Endodermal cell (in vitro differentiated cells): ENCODE results near the gene PLK5. TPM values are rescaled to one million over a fixed set of nuclear protein-coding genes. Genes with fewer than 3 reads are reported as not detected.

Source experiments
- DNase-seq: peaks from one replicate; pipeline ENCODE4 v3.0.0-alpha.2; 2017
- H3K27ac ChIP-seq: 2 replicates; pipeline ENCODE4 v1.5.1; 2013; ENCODE audit warnings: mild to moderate bottlenecking, low read depth, low read length, moderate library complexity
- H3K27me3 ChIP-seq: 2 replicates; pipeline ENCODE4 v1.6.1; 2013; ENCODE audit warnings: mild to moderate bottlenecking, low read length, moderate library complexity; ENCODE audit not compliant: insufficient read depth, control insufficient read depth, poor library complexity, severe bottlenecking
- H3K36me3 ChIP-seq: 2 replicates; pipeline ENCODE4 v1.7.0; 2013; ENCODE audit warnings: mild to moderate bottlenecking, low read length, moderate library complexity; ENCODE audit not compliant: control insufficient read depth, insufficient read depth
- H3K4me1 ChIP-seq: one replicate; pipeline ENCODE4 v1.7.0; 2013; ENCODE audit warnings: low read length; ENCODE audit not compliant: control insufficient read depth, insufficient read depth
- H3K4me3 ChIP-seq: 2 replicates; pipeline ENCODE4 v1.5.1; 2013; ENCODE audit warnings: mild to moderate bottlenecking, low read length, moderate library complexity
- H3K9ac ChIP-seq: 2 replicates; pipeline ENCODE4 v1.6.1; 2013; ENCODE audit warnings: mild to moderate bottlenecking, low read length, moderate library complexity; ENCODE audit not compliant: poor library complexity, severe bottlenecking; ENCODE audit errors: extremely low read depth
- H3K9me3 ChIP-seq: 2 replicates; pipeline ENCODE4 v1.6.1; 2013; ENCODE audit warnings: mild to moderate bottlenecking, low read length, moderate library complexity; ENCODE audit not compliant: control insufficient read depth
- H3K27ac Mint-ChIP-seq: 2 replicates; pipeline ENCODE4 v1.8.0; 2020; ENCODE audit warnings: mixed read lengths
- H3K27me3 Mint-ChIP-seq: 2 replicates; pipeline ENCODE4 v1.8.0; 2021; ENCODE audit warnings: mild to moderate bottlenecking, mixed read lengths; ENCODE audit not compliant: insufficient read depth
- H3K36me3 Mint-ChIP-seq: 2 replicates; pipeline ENCODE4 v1.8.0; 2020; ENCODE audit warnings: low read depth, mixed read lengths
- H3K4me1 Mint-ChIP-seq: 2 replicates; pipeline ENCODE4 v1.8.0; 2020; ENCODE audit warnings: mixed read lengths
- H3K4me3 Mint-ChIP-seq: 2 replicates; pipeline ENCODE4 v1.8.0; 2020; ENCODE audit warnings: mild to moderate bottlenecking, moderate library complexity, mixed read lengths
- H3K9me3 Mint-ChIP-seq: 2 replicates; pipeline ENCODE4 v1.8.0; 2020; ENCODE audit warnings: mild to moderate bottlenecking, mixed read lengths
- CTCF ChIP-seq: fragments of 200-600 bp; sonication (generic); conservative IDR thresholded peaks from 2 replicates; pipeline ENCODE4 v1.5.0; 2021; ENCODE audit warnings: antibody characterized with exemption, mild to moderate bottlenecking
- WGBS, 2 experiments: methylation state at CpG; one replicate each; pipeline versions ENCODE4 v1.1.5 to v1.1.7; 2013; ENCODE audit warnings: missing lambda C conversion rate in 2 of 2, mixed read lengths in 1 of 2; ENCODE audit not compliant: insufficient coverage in 1 of 2, insufficient read length in 1 of 2; 5-methylcytosine and 5-hydroxymethylcytosine counted together
- total RNA-seq, 2 donors: library from RNA; stranded (reverse); fragmentation: NEBNext Ultra II Directional in 1 of 2; extraction: Animal tissue kit (Norgen Biotek cat#: 25700) in 1 of 2; gene quantifications; 2 replicates in 1 of 2; 3 replicates in 1 of 2; pipeline ENCODE4 v1.2.1, GENCODE V29; 2021

Gene PLK5
- total RNA-seq, 2 donors from 2014 or later, result 0.48 TPM; not detected in 1

GRCh38 chr19:1556390-1557070 lies 32.7 kb downstream of the PLK5 start:
- H3K4me3 ChIP-seq, result no peak overlapping the region
- H3K36me3 Mint-ChIP-seq, result peaks cover 29% of the 10 kb centered on the region
- TF ChIP-seq CTCF, result no peak
- no peaks in the 10 kb centered on the region for H3K27me3 ChIP-seq
- no peaks in the 10 kb centered on the region for H3K4me1 ChIP-seq
- no peak for DNase-seq
- H3K27ac ChIP-seq, result no peak overlapping the region
- H3K9me3 Mint-ChIP-seq, result no peaks in the 10 kb centered on the region
- WGBS, 2 experiments, result 96 to 99% methylated on average over 48 to 66 of the region's 66 CpGs
- H3K36me3 ChIP-seq, result peaks cover 42% of the 10 kb centered on the region
- no peak overlapping the region for H3K27ac Mint-ChIP-seq
- no peaks in the 10 kb centered on the region for H3K4me1 Mint-ChIP-seq
- no peaks in the 10 kb centered on the region for H3K9me3 ChIP-seq
- H3K27me3 Mint-ChIP-seq, result no peaks in the 10 kb centered on the region
- no peak overlapping the region for H3K9ac ChIP-seq
- H3K4me3 Mint-ChIP-seq, result no peak overlapping the region

- no peak overlapping the region for H3K27ac ChIP-seq
- H3K9me3 ChIP-seq, result no peaks in the 10 kb centered on the region
- DNase-seq, result no peak
- Mint-ChIP-seq H3K36me3 (peaks cover 38% of the 10 kb centered on the region), H3K4me1 (no peaks in the 10 kb centered on the region), H3K27ac (no peak overlapping the region), H3K9me3 (no peaks in the 10 kb centered on the region), H3K27me3 (no peaks in the 10 kb centered on the region), H3K4me3 (no peak overlapping the region)
- no peak for TF ChIP-seq CTCF
- no peak overlapping the region for H3K9ac ChIP-seq
- H3K4me1 ChIP-seq, result no peaks in the 10 kb centered on the region
- no peaks in the 10 kb centered on the region for H3K27me3 ChIP-seq
- 72 to 95% methylated on average over 2 to 12 of the region's 12 CpGs for WGBS, 2 experiments
- H3K4me3 ChIP-seq, result no peak overlapping the region
- peaks cover 54% of the 10 kb centered on the region for H3K36me3 ChIP-seq
These were observed 34.7 kb downstream of the PLK5 start for GRCh38 chr19:1558552-1558951.

GRCh38 chr19:1560286-1560882 lies 36.5 kb downstream of the PLK5 start:
- H3K9me3 Mint-ChIP-seq, result no peaks in the 10 kb centered on the region
- no peaks in the 10 kb centered on the region for H3K4me1 Mint-ChIP-seq
- Histone ChIP-seq H3K27ac (no peak overlapping the region), H3K9ac (no peak overlapping the region), H3K9me3 (no peaks in the 10 kb centered on the region), H3K4me1 (no peaks in the 10 kb centered on the region), H3K36me3 (peaks cover 62% of the 10 kb centered on the region), H3K27me3 (no peaks in the 10 kb centered on the region), H3K4me3 (no peak overlapping the region)
- H3K27me3 Mint-ChIP-seq, result no peaks in the 10 kb centered on the region
- DNase-seq, result no peak
- no peak overlapping the region for H3K4me3 Mint-ChIP-seq
- no peak overlapping the region for H3K27ac Mint-ChIP-seq
- no peak for TF ChIP-seq CTCF
- peaks cover 44% of the 10 kb centered on the region for H3K36me3 Mint-ChIP-seq
- 95 to 96% methylated on average over 18 to 25 of the region's 25 CpGs for WGBS, 2 experiments
